Liver (tissue), 9 donors: ENCODE results near the gene DIS3L2. TPM values are rescaled to one million over a fixed set of nuclear protein-coding genes. Genes with fewer than 3 reads are reported as not detected.

Experiments
- DNase-seq: peaks from one replicate; pipeline ENCODE4 v3.0.0-alpha.2; 2017; ENCODE audit warnings: low spot score
- H3K27ac ChIP-seq, 2 donors: one replicate each; pipeline ENCODE4 v1.7.0; 2013; ENCODE audit warnings: inconsistent platforms in 2 of 2, low read length in 2 of 2, control low read depth in 1 of 2, low read depth in 1 of 2, mild to moderate bottlenecking in 1 of 2
- H3K27me3 ChIP-seq, 4 donors: one replicate each; pipeline versions ENCODE4 v1.6.1 to v1.7.0; 2013; ENCODE audit warnings: low read length in 3 of 4, inconsistent platforms in 1 of 4, mild to moderate bottlenecking in 1 of 4, moderate library complexity in 1 of 4; ENCODE audit not compliant: control insufficient read depth in 4 of 4, insufficient read depth in 4 of 4
- H3K36me3 ChIP-seq, 4 donors: one replicate each; pipeline versions ENCODE4 v1.6.1 to v1.7.0; 2013; ENCODE audit warnings: low read length in 3 of 4, mild to moderate bottlenecking in 3 of 4, low read depth in 1 of 4, moderate library complexity in 1 of 4; ENCODE audit not compliant: control insufficient read depth in 4 of 4, insufficient read depth in 3 of 4
- H3K4me1 ChIP-seq, 4 donors: one replicate each; pipeline versions ENCODE4 v1.6.1 to v1.7.0; 2013; ENCODE audit warnings: low read length in 3 of 4, mild to moderate bottlenecking in 3 of 4, moderate library complexity in 1 of 4; ENCODE audit not compliant: control insufficient read depth in 4 of 4, insufficient read depth in 4 of 4
- H3K4me3 ChIP-seq, 3 donors: one replicate each; pipeline versions ENCODE4 v1.6.1 to v1.7.0; 2013; ENCODE audit warnings: low read length in 3 of 3, control low read depth in 1 of 3, low read depth in 1 of 3, mild to moderate bottlenecking in 1 of 3
- H3K9ac ChIP-seq, 2 donors: one replicate each; pipeline ENCODE4 v1.7.0; 2013; ENCODE audit warnings: low read length in 2 of 2, mild to moderate bottlenecking in 2 of 2, moderate library complexity in 2 of 2, control low read depth in 1 of 2, low read depth in 1 of 2
- H3K9me3 ChIP-seq, 4 donors: one replicate each; pipeline versions ENCODE4 v1.6.1 to v1.7.0; 2013; ENCODE audit warnings: low read length in 3 of 4; ENCODE audit not compliant: control insufficient read depth in 4 of 4
- CTCF ChIP-seq: fragments of 150-350 bp; IDR thresholded peaks from 2 replicates; pipeline ENCODE4 v1.5.1; 2017; ENCODE audit warnings: improper control_type of control experiment, low read depth, low read length; ENCODE audit not compliant: missing input control
- EGR1 ChIP-seq, 2 donors: IDR thresholded peaks; 2 replicates each; pipeline ENCODE4 v1.6.1; 2016 to 2018; ENCODE audit warnings: antibody characterized with exemption in 2 of 2, low read depth in 2 of 2
- FOXA2 ChIP-seq: IDR thresholded peaks from 2 replicates; pipeline ENCODE4 v1.6.1; 2016; ENCODE audit warnings: antibody characterized with exemption
- HNF4A ChIP-seq, 2 donors: conservative IDR thresholded peaks; 2 replicates each; pipeline ENCODE4 v1.6.1; 2016; ENCODE audit warnings: antibody characterized with exemption in 2 of 2, mild to moderate bottlenecking in 2 of 2
- HNF4G ChIP-seq: IDR thresholded peaks from 2 replicates; pipeline ENCODE4 v1.6.1; 2016; ENCODE audit warnings: antibody characterized with exemption
- NR2F2 ChIP-seq: IDR thresholded peaks from 2 replicates; pipeline ENCODE4 v1.6.1; 2016; ENCODE audit warnings: antibody characterized with exemption
- RXRA ChIP-seq, 2 donors: IDR thresholded peaks; 2 replicates each; pipeline ENCODE4 v1.6.1; 2017 to 2018; ENCODE audit warnings: antibody characterized with exemption in 2 of 2, mild to moderate bottlenecking in 1 of 2
- SP1 ChIP-seq: IDR thresholded peaks from 2 replicates; pipeline ENCODE4 v1.6.1; 2018; ENCODE audit warnings: antibody characterized with exemption, mild to moderate bottlenecking
- YY1 ChIP-seq: IDR thresholded peaks from 2 replicates; pipeline ENCODE4 v1.6.1; 2016; ENCODE audit warnings: antibody characterized with exemption, mild to moderate bottlenecking
- ZBTB33 ChIP-seq: IDR thresholded peaks from 2 replicates; pipeline ENCODE4 v1.6.1; 2016; ENCODE audit warnings: antibody characterized with exemption
- WGBS: extraction: QIAGEN DNeasy Blood & Tissue Kit; methylation state at CpG from one replicate; pipeline ENCODE4 v1.1.7; 2013; 5-methylcytosine and 5-hydroxymethylcytosine counted together
- polyA plus RNA-seq, 2 donors: library from polyadenylated mRNA; stranded (reverse) in 1 of 2; unstranded in 1 of 2; fragments of 200-250 nt in 1 of 2; fragments of >200 nt in 1 of 2; fragmentation: Nextera tagmentation in 1 of 2; extraction: Ambion mirVana in 1 of 2; gene quantifications; one replicate each; pipeline versions ENCODE4 v1.2.1 to v1.2.3, GENCODE V29; 2013 to 2015
- total RNA-seq, 2 donors: library from RNA; depleted of rRNA; stranded (reverse); fragments of >200 nt; gene quantifications; one replicate each; pipeline ENCODE4 v1.2.3, GENCODE V29; 2014
- TF ChIP-seq, protein P1 (sequence below): IDR thresholded peaks from 2 replicates; pipeline ENCODE4 v1.6.1; 2016; ENCODE audit warnings: antibody characterized with exemption, mild to moderate bottlenecking
- TF ChIP-seq, protein P2 (sequence below): IDR thresholded peaks from 2 replicates; pipeline ENCODE4 v1.6.1; 2016; ENCODE audit warnings: antibody characterized with exemption
- TF ChIP-seq, protein P3 (sequence below): IDR thresholded peaks from 2 replicates; pipeline ENCODE4 v1.6.1; 2016; ENCODE audit warnings: antibody characterized with exemption
- donor health status: healthy.
- donor health status: healthy.
- donor health status: healthy.
- donor health status: healthy.
- donor health status: healthy.

The DIS3L2 gene
- total and polyA plus RNA-seq, 4 donors: 5.7 to 21.5 (median 8.8) TPM

DNA sequence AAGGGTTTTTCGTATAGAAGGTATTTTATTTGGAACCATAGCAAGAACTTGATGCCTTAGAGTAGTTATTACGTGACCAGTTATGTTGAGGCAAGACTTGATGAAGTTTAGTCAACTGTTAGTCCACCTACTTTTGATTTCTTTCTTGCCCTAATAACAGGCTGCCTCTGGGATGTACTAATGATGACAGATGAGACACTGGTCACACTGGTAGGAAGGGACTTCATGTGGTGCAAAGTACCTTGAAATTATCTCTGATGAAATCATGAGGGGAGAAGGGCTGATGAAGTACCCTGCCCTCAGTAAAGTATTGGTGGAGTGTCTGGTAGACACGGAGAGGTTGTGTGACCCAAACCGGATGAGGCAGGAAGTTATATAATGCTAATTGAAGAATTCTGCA is 5.4 kb downstream of the DIS3L2 start:
- DNase-seq: no peak
- no peak for TF ChIP-seq SP1
- no peak for TF ChIP-seq CTCF
- no peak for TF ChIP-seq HNF4G
- no peak for TF ChIP-seq HNF4A (conservative IDR thresholded peaks at IDR 0.05)
- TF ChIP-seq, protein P1, sequence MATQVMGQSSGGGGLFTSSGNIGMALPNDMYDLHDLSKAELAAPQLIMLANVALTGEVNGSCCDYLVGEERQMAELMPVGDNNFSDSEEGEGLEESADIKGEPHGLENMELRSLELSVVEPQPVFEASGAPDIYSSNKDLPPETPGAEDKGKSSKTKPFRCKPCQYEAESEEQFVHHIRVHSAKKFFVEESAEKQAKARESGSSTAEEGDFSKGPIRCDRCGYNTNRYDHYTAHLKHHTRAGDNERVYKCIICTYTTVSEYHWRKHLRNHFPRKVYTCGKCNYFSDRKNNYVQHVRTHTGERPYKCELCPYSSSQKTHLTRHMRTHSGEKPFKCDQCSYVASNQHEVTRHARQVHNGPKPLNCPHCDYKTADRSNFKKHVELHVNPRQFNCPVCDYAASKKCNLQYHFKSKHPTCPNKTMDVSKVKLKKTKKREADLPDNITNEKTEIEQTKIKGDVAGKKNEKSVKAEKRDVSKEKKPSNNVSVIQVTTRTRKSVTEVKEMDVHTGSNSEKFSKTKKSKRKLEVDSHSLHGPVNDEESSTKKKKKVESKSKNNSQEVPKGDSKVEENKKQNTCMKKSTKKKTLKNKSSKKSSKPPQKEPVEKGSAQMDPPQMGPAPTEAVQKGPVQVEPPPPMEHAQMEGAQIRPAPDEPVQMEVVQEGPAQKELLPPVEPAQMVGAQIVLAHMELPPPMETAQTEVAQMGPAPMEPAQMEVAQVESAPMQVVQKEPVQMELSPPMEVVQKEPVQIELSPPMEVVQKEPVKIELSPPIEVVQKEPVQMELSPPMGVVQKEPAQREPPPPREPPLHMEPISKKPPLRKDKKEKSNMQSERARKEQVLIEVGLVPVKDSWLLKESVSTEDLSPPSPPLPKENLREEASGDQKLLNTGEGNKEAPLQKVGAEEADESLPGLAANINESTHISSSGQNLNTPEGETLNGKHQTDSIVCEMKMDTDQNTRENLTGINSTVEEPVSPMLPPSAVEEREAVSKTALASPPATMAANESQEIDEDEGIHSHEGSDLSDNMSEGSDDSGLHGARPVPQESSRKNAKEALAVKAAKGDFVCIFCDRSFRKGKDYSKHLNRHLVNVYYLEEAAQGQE: no peak
- H3K4me3 ChIP-seq: no peak overlapping the region
- H3K27ac ChIP-seq: no peak overlapping the region
- H3K9ac ChIP-seq: no peak overlapping the region
- H3K36me3 ChIP-seq: no peaks in the 10 kb centered on the region
- H3K9me3 ChIP-seq: no peaks in the 10 kb centered on the region
- no peaks in the 10 kb centered on the region for H3K27me3 ChIP-seq
- WGBS: 81% methylated on average over 4 of the region's 4 CpGs
- peaks cover 0 to 14% (median 7%) of the 10 kb centered on the region in 4 donors for H3K4me1 ChIP-seq

GRCh38 chr2:231968820-231969219 is 7.3 kb downstream of the DIS3L2 start:
- Histone ChIP-seq H3K27ac (no peak overlapping the region), H3K4me1 (no peaks in the 10 kb centered on the region), H3K9ac (no peak overlapping the region), H3K36me3 (no peaks in the 10 kb centered on the region), H3K27me3 (no peaks in the 10 kb centered on the region), H3K9me3 (no peaks in the 10 kb centered on the region), H3K4me3 (no peak overlapping the region)
- TF ChIP-seq, protein P1: no peak
- TF ChIP-seq NR2F2 (no peak), FOXA2 (no peak), HNF4G (no peak)
- 92% methylated on average over 6 of the region's 6 CpGs for WGBS
- DNase-seq: no peak

DNA sequence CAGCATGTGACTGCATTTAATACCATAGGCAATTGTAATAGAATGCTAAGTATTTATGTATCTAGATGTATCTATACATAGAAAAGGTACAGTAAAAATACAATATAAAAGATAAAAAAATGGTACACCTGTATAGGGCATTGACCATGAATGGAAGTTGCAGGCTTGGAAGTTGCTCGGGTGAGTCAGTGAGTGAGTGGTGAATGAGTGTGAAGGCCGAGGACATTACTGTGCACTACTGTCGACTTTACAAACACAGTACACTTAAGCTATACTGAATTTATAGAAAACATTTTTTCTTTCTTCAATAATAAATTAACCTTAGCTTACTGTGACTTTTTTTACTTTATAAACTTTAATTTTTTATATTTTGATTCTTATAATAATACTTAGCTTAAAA is 8.9 kb downstream of the DIS3L2 start:
- Histone ChIP-seq H3K9ac (no peak overlapping the region), H3K36me3 (no peaks in the 10 kb centered on the region), H3K4me3 (no peak overlapping the region), H3K4me1 (peaks cover 0 to 5% (median 2%) of the 10 kb centered on the region in 4 donors), H3K27me3 (no peaks in the 10 kb centered on the region), H3K27ac (no peak overlapping the region), H3K9me3 (no peaks in the 10 kb centered on the region)
- DNase-seq: no peak
- WGBS: 95% methylated on average over 3 of the region's 3 CpGs
- TF ChIP-seq YY1 (no peak), FOXA2 (no peak), EGR1 (IDR thresholded peaks at IDR 0.05; ENCODE audit: low read depth in 2 of 2) (no peak), NR2F2 (no peak), ZBTB33 (no peak), HNF4G (no peak), CTCF (no peak), RXRA (IDR thresholded peaks at IDR 0.05) (no peak)
- TF ChIP-seq, protein P2, sequence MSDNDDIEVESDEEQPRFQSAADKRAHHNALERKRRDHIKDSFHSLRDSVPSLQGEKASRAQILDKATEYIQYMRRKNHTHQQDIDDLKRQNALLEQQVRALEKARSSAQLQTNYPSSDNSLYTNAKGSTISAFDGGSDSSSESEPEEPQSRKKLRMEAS: no peak
- TF ChIP-seq, protein P3, sequence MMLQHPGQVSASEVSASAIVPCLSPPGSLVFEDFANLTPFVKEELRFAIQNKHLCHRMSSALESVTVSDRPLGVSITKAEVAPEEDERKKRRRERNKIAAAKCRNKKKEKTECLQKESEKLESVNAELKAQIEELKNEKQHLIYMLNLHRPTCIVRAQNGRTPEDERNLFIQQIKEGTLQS: no peak
